ENCODE measurements around the gene MCC.

GRCh38 chr5:113230711-113231652 lies 257.3 kb downstream of the MCC start:
- TF ChIP-seq, protein P1, sequence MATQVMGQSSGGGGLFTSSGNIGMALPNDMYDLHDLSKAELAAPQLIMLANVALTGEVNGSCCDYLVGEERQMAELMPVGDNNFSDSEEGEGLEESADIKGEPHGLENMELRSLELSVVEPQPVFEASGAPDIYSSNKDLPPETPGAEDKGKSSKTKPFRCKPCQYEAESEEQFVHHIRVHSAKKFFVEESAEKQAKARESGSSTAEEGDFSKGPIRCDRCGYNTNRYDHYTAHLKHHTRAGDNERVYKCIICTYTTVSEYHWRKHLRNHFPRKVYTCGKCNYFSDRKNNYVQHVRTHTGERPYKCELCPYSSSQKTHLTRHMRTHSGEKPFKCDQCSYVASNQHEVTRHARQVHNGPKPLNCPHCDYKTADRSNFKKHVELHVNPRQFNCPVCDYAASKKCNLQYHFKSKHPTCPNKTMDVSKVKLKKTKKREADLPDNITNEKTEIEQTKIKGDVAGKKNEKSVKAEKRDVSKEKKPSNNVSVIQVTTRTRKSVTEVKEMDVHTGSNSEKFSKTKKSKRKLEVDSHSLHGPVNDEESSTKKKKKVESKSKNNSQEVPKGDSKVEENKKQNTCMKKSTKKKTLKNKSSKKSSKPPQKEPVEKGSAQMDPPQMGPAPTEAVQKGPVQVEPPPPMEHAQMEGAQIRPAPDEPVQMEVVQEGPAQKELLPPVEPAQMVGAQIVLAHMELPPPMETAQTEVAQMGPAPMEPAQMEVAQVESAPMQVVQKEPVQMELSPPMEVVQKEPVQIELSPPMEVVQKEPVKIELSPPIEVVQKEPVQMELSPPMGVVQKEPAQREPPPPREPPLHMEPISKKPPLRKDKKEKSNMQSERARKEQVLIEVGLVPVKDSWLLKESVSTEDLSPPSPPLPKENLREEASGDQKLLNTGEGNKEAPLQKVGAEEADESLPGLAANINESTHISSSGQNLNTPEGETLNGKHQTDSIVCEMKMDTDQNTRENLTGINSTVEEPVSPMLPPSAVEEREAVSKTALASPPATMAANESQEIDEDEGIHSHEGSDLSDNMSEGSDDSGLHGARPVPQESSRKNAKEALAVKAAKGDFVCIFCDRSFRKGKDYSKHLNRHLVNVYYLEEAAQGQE (IDR thresholded peaks at IDR 0.05) = no peak
- TF ChIP-seq ZBTB33 (IDR thresholded peaks at IDR 0.05) (no peak), CTCF (IDR thresholded peaks at IDR 0.05; ENCODE audit: low read depth, low read length, missing input control) (no peak), GABPA (IDR thresholded peaks at IDR 0.05 in 1 of 2, conservative IDR thresholded peaks at IDR 0.05 in 1 of 2) (no peak), YY1 (IDR thresholded peaks at IDR 0.05) (no peak), TAF1 (conservative IDR thresholded peaks at IDR 0.05) (no peak), RAD21 (IDR thresholded peaks at IDR 0.05) (no peak), JUND (IDR thresholded peaks at IDR 0.05) (no peak)
- TF ChIP-seq, protein P2, sequence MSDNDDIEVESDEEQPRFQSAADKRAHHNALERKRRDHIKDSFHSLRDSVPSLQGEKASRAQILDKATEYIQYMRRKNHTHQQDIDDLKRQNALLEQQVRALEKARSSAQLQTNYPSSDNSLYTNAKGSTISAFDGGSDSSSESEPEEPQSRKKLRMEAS (IDR thresholded peaks at IDR 0.05) = no peak

Measured in liver (tissue), 3 donors.